ENCODE results near the gene CNTN4.

GRCh38 chr3:3016226-3016625 is 917.6 kb downstream of the CNTN4 start:
- TF ChIP-seq, protein P1, sequence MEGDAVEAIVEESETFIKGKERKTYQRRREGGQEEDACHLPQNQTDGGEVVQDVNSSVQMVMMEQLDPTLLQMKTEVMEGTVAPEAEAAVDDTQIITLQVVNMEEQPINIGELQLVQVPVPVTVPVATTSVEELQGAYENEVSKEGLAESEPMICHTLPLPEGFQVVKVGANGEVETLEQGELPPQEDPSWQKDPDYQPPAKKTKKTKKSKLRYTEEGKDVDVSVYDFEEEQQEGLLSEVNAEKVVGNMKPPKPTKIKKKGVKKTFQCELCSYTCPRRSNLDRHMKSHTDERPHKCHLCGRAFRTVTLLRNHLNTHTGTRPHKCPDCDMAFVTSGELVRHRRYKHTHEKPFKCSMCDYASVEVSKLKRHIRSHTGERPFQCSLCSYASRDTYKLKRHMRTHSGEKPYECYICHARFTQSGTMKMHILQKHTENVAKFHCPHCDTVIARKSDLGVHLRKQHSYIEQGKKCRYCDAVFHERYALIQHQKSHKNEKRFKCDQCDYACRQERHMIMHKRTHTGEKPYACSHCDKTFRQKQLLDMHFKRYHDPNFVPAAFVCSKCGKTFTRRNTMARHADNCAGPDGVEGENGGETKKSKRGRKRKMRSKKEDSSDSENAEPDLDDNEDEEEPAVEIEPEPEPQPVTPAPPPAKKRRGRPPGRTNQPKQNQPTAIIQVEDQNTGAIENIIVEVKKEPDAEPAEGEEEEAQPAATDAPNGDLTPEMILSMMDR (IDR thresholded peaks at IDR 0.05), result no peak
- TF ChIP-seq POLR2A (IDR thresholded peaks at IDR 0.05), result no peak
- no peak for TF ChIP-seq POLR2AphosphoS5 (IDR thresholded peaks at IDR 0.05)

All from breast epithelium (tissue), 3 donors.